Smooth muscle cell of the pulmonary artery (primary cell): ENCODE measurements around the gene STARD13. TPM values are rescaled to one million over a fixed set of nuclear protein-coding genes. Genes with fewer than 3 reads are reported as not detected.

ENCODE experiments used
- total RNA-seq: library from RNA; depleted of rRNA; stranded (reverse); fragments of >200 nt; gene quantifications from 2 replicates; pipeline ENCODE4 v1.2.3, GENCODE V29; 2014

Gene STARD13
- total RNA-seq, result 23.5 and 50.3 TPM in 2 replicates

GRCh38 chr13:33285420-33286124, at the start of gene STARD13:
TSS of gene STARD13 (minus strand) at chr13:33285755. CDS start at chr13:33285638, 117 bp downstream.

